HG02763 (cell line): ENCODE data around the gene CXCL12.

ENCODE experiments used
- ATAC-seq: cut with Tn5 transposase; IDR thresholded peaks from one replicate; pipeline ENCODE4 v1.9.1; 2021; ENCODE audit warnings: mild to moderate bottlenecking, moderate library complexity; ENCODE audit not compliant: unreplicated experiment

The CXCL12 gene

GRCh38 chr10:44335330-44336021 is 49.4 kb downstream of the CXCL12 start:
- ATAC-seq: no peak

GRCh38 chr10:44334621-44335184 is 50.2 kb downstream of the CXCL12 start:
- no peak for ATAC-seq

- ATAC-seq: no peak
Measured at GRCh38 chr10:44334091-44334490, 50.8 kb downstream of the CXCL12 start.

- no peak for ATAC-seq
Measured at GRCh38 chr10:44333511-44333910, 51.4 kb downstream of the CXCL12 start.

- ATAC-seq: no peak
Measured at GRCh38 chr10:44332465-44332864, 52.4 kb downstream of the CXCL12 start.

GRCh38 chr10:44330431-44330830 is 54.5 kb downstream of the CXCL12 start:
- no peak for ATAC-seq

- no peak for ATAC-seq
Measured at GRCh38 chr10:44327461-44327860, 57.4 kb downstream of the CXCL12 start.
